GM19467 (cell line): ENCODE measurements around the gene EYA2.

Source experiments
- ATAC-seq: cut with Tn5 transposase; IDR thresholded peaks from one replicate; pipeline ENCODE4 v1.9.1; 2021; ENCODE audit warnings: mild to moderate bottlenecking, moderate library complexity; ENCODE audit not compliant: unreplicated experiment

Gene EYA2

DNA sequence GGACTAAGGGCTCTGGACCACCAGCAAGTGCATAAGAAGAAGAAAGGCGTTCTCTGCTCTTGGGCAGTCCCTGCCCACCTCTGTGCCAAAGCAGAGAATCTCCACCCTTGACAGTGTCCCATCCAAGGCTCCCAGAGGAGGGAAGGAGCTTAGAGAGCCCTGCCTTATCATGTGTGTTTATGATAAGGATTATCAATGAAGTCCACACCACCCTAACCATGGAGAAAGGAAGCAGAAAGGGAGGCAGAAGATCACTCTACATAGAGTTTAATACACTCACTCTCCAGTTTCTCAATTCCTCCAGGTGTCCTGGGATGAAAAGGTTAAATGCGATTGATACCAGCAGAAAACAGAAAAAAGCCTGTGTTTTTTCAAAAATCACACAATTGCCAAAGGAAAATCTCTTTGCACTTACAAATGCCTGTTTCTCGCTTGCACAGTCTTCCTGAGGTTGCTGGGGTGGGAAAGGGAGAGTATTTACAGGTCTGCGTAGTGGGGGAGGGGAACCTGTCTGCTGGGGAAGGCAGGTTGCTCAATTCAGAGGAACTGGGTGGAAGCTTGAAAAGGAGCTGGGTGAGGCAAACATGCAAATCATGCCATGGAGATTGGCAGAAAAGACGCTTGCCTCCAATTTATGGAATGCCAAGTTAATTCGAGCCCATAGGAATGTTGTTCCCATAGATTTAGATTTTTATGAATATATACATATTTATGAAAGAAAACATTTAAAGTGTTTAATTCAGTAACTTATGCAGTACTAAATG, 104.0 kb downstream of the EYA2 start:
- no peak for ATAC-seq

GRCh38 chr20:46999801-47000465, 105.3 kb downstream of the EYA2 start:
- ATAC-seq, result no peak

DNA sequence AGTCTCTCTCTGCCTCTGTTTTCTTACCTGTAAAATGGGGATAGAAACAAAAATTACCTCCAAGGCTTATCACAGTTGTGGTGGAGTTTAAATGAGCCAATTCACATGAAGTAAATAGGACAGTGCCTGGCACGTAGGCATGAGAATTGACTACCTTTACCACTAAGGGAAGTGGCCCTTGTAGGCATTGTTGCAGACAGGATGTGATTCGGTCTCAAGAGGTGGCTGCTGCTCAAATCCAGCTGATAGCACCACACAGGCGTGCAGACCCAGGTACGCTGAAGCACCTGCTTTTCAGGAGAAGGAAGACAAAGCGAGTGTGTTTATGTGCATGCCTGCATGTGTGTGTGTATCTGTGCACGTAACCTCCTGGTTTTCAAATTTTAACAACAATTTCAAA, 108.6 kb downstream of the EYA2 start:
- ATAC-seq, result no peak

DNA sequence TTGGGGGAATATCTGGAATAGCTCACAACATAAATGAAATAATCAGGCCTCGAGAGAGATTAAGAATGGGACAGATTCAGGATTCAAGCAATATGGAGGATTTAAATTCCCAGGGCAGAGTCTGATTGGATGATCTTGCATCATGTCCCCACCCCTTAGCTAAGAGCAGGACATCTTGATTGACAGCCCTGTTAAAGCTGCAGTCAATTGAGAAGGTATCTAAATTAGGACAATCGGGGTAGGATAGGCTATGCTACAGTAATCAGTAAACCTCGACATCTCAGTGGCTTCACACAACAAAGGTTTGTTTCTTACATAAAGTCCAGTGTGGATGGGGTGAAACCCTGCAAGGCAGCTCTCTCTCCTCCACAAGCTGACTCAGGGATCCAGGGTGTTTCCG, 109.5 kb downstream of the EYA2 start:
- ATAC-seq, result no peak

- ATAC-seq, result no peak
Measured at GRCh38 chr20:47007826-47008655, 113.4 kb downstream of the EYA2 start.

DNA sequence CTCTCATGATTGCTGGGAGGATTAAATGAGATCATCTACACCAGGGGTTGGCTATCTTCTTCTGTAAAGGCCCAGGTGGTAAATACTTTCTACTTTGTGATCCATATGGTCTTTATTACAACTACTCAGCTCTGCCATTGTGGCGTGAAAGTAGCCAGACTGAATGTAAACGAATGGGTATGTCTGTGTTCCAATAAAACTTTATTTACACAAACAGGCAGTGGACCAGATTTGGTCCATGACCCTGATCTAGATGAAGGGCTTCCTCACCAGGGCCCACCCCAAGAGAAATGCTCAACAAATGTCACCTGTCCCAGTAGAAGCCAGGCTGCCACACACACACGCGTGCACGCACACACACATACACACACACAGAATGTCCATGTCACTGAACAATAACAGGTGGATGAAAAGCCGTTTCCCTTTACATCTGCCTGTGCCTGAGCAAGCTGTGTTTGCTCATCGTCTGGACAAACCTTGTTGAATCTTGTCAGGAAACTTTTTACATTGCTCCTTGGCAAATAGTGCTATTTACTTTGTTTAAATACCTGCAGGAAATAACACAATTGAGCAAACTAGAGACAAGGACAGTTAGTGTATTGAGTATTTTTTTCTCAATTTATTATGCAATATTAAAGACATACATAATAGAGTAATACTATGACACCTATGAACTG, 114.3 kb downstream of the EYA2 start:
- ATAC-seq, result no peak

DNA sequence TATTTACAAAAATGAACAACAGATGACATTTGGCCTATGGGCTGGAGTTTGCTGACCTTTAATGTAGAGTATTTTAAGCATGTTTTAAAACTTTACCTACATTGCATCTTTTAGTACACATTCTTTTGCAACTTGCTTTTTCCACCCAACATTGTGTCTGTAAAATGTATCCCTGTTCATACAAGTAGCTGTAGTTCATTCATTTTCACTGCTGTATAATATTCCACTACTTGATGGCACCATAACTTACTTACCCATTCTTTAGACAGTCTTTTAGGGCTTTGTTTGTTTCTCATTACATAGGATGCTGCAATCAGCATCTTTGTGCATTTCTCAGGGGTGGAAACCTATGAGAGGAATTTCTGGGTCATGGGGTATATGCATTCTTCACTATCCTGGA, 115.1 kb downstream of the EYA2 start:
- no peak for ATAC-seq

DNA sequence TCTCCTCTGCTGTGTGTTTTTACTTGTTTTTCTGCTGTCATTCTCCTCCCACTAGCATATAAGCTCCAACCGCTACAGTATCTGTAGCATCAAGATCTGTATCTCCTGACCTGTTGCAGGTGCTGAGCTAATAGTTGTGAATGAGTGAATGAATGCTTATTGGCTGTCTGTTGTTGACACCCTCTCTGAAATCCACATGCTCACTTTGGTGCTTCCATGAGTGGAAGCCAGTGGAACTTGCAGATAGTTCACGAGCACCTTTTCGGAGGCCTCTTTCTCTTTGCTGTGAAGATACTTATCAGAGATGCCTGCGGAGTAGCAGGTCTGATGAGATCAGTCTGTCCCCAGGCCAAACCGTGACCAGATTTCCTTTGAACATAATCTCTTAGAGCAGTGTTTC, 117.3 kb downstream of the EYA2 start:
- ATAC-seq, result no peak

DNA sequence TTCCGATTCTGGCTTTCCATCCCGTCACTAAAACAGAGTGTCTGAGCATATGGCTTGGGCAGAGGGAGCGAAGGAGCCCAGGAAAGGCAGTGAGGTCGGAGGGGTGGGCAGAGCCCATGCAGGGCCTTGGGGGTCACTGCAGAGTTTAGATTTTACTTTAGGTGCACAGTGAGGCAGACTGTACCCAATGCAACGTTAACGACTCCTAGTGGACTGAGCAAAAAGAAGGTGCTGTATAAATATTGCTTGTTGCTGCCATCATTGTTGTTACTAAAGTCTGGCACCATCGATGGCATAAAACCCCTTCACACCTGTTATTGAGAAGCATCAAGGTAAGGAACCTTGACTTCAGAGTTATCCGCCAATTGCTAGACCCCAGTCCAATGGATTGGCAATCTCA, 119.0 kb downstream of the EYA2 start:
- ATAC-seq, result no peak

DNA sequence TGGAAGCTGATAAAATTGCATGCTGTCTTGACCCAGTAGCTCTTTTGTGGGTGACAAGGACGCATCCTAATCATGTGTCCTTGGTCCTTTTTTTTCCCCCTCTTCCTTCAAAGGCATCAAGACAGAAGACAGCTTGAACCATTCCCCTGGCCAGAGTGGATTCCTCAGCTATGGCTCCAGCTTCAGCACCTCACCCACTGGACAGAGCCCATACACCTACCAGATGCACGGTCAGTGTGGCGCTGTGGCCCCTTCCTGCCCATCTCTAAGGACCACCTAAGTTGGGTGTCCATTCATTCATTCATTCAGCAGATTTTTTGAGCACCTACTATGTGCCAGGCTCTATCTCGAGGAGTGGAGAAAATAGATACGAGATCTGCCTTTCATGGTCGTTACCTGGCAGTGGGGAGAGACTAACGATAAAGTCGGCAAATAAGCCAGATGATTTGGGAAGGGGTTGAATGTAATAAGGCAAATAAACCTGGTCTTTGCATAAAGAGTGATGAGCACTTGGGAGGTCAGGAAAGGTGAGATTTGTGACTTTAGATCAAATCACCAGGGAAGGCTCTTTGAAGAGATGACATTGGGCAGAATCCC, 121.5 kb downstream of the EYA2 start:
- no peak for ATAC-seq

- no peak for ATAC-seq
Measured at GRCh38 chr20:47018381-47018780, 123.7 kb downstream of the EYA2 start.

- no peak for ATAC-seq
Measured at GRCh38 chr20:47019121-47019824, 124.6 kb downstream of the EYA2 start.

DNA sequence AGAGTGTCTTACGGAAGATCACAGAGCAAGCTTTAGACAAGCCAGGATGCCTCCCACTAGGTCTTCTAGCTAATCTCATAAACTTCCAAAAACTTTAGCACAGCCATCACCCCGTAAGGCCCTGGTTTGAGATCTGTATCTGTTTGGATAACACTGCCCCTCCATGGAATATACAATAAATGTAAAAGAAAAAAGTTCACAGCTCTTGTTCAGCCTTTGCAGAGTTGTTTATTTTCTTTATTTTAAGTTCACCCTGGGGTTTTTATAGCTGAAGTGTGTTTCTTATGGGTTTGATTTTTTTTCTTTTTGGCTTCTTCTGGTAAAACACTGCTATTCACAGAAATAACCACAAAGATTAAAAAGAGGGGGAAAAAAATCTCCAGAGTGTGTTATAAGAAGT, 125.6 kb downstream of the EYA2 start:
- ATAC-seq, result no peak

- ATAC-seq, result no peak
Measured at GRCh38 chr20:47021850-47022249, 127.2 kb downstream of the EYA2 start.

GRCh38 chr20:47024461-47024937, 129.9 kb downstream of the EYA2 start:
- no peak for ATAC-seq

GRCh38 chr20:47027042-47027441, 132.4 kb downstream of the EYA2 start:
- ATAC-seq, result no peak

DNA sequence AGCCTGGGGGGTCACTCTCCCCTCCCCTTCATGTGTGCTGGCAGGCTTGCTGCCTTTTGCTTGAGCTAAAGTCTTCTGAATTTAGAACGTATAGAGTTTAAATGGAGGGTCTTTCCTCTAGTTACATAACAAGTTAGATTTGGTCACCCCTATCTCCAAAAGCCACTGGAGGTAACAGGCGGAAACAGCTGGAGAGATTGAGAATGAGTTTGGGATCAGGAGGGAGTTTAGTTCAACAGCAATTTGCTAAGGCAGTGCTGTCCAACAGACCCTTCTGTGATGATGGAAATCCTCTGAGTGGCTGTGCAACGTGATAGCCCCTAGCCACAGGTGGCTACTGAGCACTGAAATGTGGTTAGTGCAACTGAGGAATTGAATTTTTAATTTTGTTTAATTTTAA, 132.8 kb downstream of the EYA2 start:
- no peak for ATAC-seq

DNA sequence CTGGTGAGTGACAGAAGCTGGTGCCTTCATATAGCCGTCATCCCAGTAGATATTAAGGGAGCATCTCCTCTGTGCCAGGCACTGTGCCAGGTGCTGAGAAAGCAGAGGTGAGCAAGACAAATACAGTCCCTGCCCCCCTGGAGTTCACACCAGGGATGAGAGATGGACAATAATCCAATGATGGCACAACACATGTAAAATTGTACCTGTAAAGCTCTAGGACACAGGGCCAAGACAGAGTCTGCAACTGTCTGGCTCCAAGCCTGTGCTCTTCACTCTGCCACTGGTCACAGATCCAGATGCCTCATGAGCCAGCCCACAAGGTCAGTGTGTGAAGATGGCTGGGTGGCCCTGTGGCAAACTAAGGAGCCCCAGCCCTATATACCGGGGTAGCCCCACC, 133.8 kb downstream of the EYA2 start:
- no peak for ATAC-seq

GRCh38 chr20:47029845-47030244, 135.2 kb downstream of the EYA2 start:
- no peak for ATAC-seq

DNA sequence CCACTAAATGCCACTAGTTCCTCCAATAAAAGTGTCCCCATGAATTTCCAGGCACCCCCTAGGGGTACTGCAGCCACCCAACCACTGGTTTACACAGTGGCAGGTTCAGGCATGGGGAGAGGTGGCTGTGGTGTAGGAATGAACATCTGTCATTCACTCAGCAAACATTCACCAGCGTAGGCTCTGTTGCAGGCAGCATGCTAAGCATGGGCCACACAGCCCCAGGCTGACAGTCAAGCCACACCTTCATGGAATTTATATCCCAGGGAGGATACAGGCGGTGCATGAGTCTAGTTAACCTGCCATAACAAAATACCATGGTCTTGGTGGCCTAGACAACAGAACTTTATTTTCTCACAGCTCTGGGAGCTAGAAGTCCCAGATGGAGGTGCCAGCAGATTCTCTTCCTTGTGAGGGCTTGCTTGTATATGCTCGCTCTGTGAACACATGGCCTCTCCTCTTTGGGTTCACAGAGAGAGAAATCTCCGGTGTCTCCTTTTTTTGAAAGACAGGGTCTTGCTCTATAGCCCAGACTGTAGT, 135.7 kb downstream of the EYA2 start:
- ATAC-seq, result no peak
